Kidney epithelial cell (primary cell): Measurements from ENCODE around the gene IL3RA. TPM values are rescaled to one million over a fixed set of nuclear protein-coding genes. Genes with fewer than 3 reads are reported as not detected.
"Not testable (repeated sequence)": the region's sequence is repeated elsewhere in the genome, so short reads cannot be mapped to it uniquely, and the experiment has no call there.

ENCODE experiments used
- DNase-seq: peaks from one replicate; pipeline ENCODE4 v3.0.0-alpha.2; 2010; ENCODE audit warnings: low read depth
- H3K27me3 ChIP-seq: 2 replicates; pipeline ENCODE4 v1.6.0; 2011; ENCODE audit warnings: low read length; ENCODE audit not compliant: control insufficient read depth, insufficient read depth
- H3K36me3 ChIP-seq: 2 replicates; pipeline ENCODE4 v1.5.1; 2011; ENCODE audit warnings: low read length; ENCODE audit not compliant: control insufficient read depth, insufficient read depth
- H3K4me3 ChIP-seq: 2 replicates; pipeline ENCODE4 v1.5.1; 2011; ENCODE audit warnings: low read depth, mild to moderate bottlenecking, control low read depth, low read length
- total RNA-seq: library from RNA; depleted of rRNA; stranded (reverse); fragments of >200 nt; gene quantifications from 2 replicates; pipeline ENCODE4 v1.2.3, GENCODE V29; 2015
- TF ChIP-seq, protein P1 (sequence below): IDR thresholded peaks from 2 replicates; pipeline ENCODE4 v1.5.1; 2011; ENCODE audit warnings: mild to moderate bottlenecking, moderate library complexity, low read length, control low read depth, inconsistent platforms; ENCODE audit not compliant: insufficient read depth, poor library complexity, severe bottlenecking

The IL3RA gene
- total RNA-seq, 1 donor from 2014 or later: 9.7 TPM

DNA sequence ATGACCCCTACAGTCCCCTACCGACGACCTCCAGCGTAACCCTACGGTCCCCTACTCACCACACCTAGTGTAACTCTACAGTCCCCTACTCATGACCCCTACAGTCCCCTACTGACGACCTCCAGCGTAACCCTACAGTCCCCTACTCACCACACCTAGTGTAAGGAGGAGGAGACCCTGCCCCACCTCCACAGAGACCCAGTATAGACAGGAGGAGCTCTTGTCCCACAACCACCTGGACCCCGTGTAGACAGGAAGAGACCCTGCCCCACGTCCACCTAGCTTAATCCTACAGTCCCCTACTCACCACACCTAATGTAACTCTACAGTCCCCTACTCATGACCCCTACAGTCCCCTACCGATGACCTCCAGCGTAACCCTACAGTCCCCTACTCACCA lies 41.0 kb upstream of the IL3RA start:
- TF ChIP-seq, protein P1, sequence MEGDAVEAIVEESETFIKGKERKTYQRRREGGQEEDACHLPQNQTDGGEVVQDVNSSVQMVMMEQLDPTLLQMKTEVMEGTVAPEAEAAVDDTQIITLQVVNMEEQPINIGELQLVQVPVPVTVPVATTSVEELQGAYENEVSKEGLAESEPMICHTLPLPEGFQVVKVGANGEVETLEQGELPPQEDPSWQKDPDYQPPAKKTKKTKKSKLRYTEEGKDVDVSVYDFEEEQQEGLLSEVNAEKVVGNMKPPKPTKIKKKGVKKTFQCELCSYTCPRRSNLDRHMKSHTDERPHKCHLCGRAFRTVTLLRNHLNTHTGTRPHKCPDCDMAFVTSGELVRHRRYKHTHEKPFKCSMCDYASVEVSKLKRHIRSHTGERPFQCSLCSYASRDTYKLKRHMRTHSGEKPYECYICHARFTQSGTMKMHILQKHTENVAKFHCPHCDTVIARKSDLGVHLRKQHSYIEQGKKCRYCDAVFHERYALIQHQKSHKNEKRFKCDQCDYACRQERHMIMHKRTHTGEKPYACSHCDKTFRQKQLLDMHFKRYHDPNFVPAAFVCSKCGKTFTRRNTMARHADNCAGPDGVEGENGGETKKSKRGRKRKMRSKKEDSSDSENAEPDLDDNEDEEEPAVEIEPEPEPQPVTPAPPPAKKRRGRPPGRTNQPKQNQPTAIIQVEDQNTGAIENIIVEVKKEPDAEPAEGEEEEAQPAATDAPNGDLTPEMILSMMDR: no peak
- H3K4me3 ChIP-seq: no peak overlapping the region
- H3K27me3 ChIP-seq: no peaks in the 10 kb centered on the region
- H3K36me3 ChIP-seq: no peaks in the 10 kb centered on the region
- DNase-seq: no peak

DNA sequence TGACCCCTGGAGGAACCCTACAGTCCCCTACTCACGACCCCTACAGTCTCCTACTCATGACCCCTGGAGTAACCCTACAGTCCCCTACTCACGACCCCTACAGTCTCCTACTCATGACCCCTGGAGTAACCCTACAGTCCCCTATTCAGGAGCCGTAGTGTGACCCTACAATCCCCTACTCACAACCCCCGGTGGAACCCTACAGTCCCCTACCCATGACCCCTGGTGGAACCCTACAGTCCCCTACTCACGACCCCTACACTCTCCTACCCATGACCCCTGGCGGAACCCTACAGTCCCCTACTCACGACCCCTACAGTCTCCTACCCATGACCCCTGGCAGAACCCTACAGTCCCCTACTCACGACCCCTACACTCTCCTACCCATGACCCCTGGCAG lies 39.0 kb upstream of the IL3RA start:
- H3K36me3 ChIP-seq, DNase-seq, H3K27me3 ChIP-seq, H3K4me3 ChIP-seq: not testable (repeated sequence)

DNA sequence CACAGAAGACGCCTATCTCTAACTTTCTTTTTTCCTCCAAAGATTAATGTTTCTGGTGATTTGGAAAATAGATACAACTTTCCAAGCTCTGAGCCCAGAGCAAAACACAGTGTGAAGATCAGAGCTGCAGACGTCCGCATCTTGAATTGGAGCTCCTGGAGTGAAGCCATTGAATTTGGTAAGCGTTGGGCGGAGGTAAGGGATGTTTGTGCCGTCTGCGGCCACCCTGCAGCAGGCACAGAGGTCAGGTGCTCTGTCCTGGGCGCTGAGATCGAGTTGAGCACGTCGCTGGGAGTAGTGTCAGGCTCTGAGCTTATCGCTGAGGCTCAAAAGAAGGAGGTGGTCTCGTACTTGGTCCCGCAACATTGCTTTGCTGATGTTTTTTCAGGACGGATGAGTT lies 36.1 kb upstream of the IL3RA start:
- Histone ChIP-seq H3K36me3 (no peaks in the 10 kb centered on the region), H3K27me3 (no peaks in the 10 kb centered on the region), H3K4me3 (no peak overlapping the region)
- TF ChIP-seq, protein P1: no peak
- no peak for DNase-seq

DNA sequence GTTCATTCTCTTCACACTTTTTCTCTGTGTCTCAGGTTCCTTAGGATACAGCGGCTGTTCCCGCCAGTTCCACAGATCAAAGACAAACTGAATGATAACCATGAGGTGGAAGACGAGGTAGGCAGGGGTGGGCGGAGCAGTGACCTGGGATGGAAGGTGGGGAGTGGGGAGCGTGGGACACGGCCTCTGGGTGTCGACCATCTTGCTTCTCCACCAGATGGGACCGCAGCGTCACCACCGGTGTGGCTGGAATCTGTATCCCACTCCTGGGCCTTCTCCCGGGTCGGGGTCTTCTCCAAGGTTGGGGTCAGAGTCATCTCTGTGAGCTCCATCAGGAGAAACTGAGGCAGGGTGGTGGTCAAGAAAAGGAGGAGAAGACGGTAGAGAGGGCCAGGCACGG lies 31.2 kb upstream of the IL3RA start:
- no peaks in the 10 kb centered on the region for H3K36me3 ChIP-seq
- no peak for DNase-seq
- TF ChIP-seq, protein P1: no peak
- no peak overlapping the region for H3K4me3 ChIP-seq
- H3K27me3 ChIP-seq: no peaks in the 10 kb centered on the region

DNA sequence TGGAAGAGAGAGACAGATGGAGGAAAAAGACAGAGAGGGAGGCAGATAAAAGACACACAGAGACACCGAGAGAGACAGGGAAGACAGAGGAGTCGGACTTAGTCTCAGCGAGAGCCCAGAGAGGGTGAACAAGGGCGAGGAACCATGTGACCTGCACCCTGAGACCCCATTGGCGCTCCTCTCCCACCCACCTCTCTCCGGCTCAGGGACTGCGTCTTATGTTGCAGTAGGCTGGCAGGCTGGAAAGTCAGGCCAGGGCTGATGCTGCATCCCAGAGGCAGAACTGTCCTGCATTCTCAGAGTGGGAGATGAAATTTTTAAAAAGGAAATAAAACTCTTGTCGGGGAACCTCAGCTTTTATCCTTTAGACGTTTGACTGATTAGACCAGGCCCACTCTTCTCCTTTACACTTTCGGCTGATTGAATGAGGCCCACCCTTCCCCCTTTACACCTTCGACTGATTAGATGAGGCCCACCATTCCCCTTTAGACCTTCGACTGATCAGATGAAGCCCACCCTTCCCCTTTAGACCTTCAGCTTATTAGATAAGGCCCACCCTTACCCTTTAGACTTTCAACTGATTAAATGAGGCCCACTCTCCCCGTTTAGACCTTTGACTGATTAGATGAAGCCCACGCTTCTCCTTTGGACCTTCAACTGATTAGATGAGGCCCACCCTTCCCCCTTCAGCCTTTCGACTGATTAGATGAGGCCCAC lies 29.5 kb upstream of the IL3RA start:
- DNase-seq: no peak
- TF ChIP-seq, protein P1: no peak
- H3K27me3 ChIP-seq: no peaks in the 10 kb centered on the region
- H3K4me3 ChIP-seq: no peak overlapping the region
- H3K36me3 ChIP-seq: no peaks in the 10 kb centered on the region

DNA sequence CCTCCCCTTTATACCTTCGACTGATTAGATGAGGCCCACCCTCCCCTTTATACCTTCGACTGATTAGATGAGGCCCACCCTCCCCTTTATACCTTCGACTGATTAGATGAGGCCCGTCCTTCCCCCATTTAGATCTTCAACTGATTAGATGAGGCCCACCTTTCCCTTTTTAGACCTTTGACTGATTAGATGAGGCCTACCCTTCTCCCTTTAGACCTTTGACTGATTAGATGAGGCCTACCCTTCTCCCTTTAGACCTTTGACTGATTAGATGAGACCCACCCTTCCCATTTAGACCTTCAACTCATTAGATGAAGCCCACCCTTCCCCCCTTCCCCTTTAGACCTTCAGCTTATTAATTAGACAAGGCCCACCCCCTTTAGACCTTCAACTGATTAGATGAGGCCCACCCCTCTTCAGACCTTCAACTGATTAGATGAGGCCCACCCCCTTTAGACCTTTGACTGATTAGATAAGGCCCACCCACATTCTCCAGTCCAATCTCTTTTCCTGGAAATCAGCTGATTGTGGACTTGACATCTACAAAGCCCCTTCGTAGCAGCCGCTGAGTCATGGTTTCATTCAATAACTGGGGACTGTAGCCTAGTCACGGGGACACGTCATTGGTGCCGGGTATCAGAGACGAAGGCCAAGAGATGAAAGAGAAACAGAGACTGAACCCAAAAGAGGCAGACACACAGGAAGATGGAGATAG lies 28.8 kb upstream of the IL3RA start:
- TF ChIP-seq, protein P1: no peak
- Histone ChIP-seq H3K27me3 (no peaks in the 10 kb centered on the region), H3K36me3 (no peaks in the 10 kb centered on the region), H3K4me3 (no peak overlapping the region)
- no peak for DNase-seq
